LNCaP clone FGC (cell line): ENCODE measurements around the gene SMOC1.

Experiments
- DNase-seq: peaks from one replicate; pipeline ENCODE4 v3.0.0-alpha.2; 2011; ENCODE audit warnings: low read depth
- H3K4me3 ChIP-seq: 2 replicates; pipeline ENCODE4 v1.5.1; 2011; ENCODE audit warnings: mild to moderate bottlenecking, low read depth, low read length, control low read depth
- CTCF ChIP-seq: IDR thresholded peaks from 2 replicates; pipeline ENCODE4 v1.5.1; 2012; ENCODE audit warnings: mild to moderate bottlenecking; ENCODE audit not compliant: control insufficient read depth, insufficient read depth; ENCODE audit errors: extremely low read depth

The SMOC1 gene

GRCh38 chr14:69906201-69906600 lies 27.0 kb downstream of the SMOC1 start:
- DNase-seq = no peak
- TF ChIP-seq CTCF = no peak
- no peak overlapping the region for H3K4me3 ChIP-seq

GRCh38 chr14:69909826-69910550 lies 30.8 kb downstream of the SMOC1 start:
- DNase-seq = no peak
- TF ChIP-seq CTCF = no peak
- H3K4me3 ChIP-seq = no peak overlapping the region

GRCh38 chr14:69910871-69911270 lies 31.7 kb downstream of the SMOC1 start:
- DNase-seq = no peak
- no peak overlapping the region for H3K4me3 ChIP-seq
- no peak for TF ChIP-seq CTCF

GRCh38 chr14:69913686-69914085 lies 34.5 kb downstream of the SMOC1 start:
- H3K4me3 ChIP-seq = no peak overlapping the region
- no peak for TF ChIP-seq CTCF
- no peak for DNase-seq

GRCh38 chr14:69916396-69916795 lies 37.2 kb downstream of the SMOC1 start:
- TF ChIP-seq CTCF = no peak
- no peak for DNase-seq
- H3K4me3 ChIP-seq = no peak overlapping the region

GRCh38 chr14:69917287-69917686 lies 38.1 kb downstream of the SMOC1 start:
- no peak for DNase-seq
- TF ChIP-seq CTCF = no peak
- no peak overlapping the region for H3K4me3 ChIP-seq

- no peak overlapping the region for H3K4me3 ChIP-seq
- DNase-seq = no peak
- TF ChIP-seq CTCF = no peak
These were observed 40.6 kb downstream of the SMOC1 start for GRCh38 chr14:69919815-69920214.
